Lower lobe of right lung (tissue), 2 donors: Measurements from ENCODE around the gene PKIG. TPM values are rescaled to one million over a fixed set of nuclear protein-coding genes. Genes with fewer than 3 reads are reported as not detected.

Experiments
- ATAC-seq, 2 donors: fragments of 200-7000 bp; cut with Tn5 transposase; one replicate each; pipeline ENCODE4 v1.9.1; 2020 to 2022; ENCODE audit warnings: mild to moderate bottlenecking in 2 of 2, moderate library complexity in 2 of 2
- DNase-seq: peaks from one replicate; pipeline ENCODE4 v3.0.0-alpha.2; 2020
- H3K27ac ChIP-seq: fragments of 200-600 bp; one replicate; pipeline ENCODE4 v1.8.0; 2022
- H3K27me3 ChIP-seq: fragments of 200-600 bp; one replicate; pipeline ENCODE4 v1.8.0; 2022; ENCODE audit warnings: low read depth
- H3K36me3 ChIP-seq: fragments of 200-600 bp; one replicate; pipeline ENCODE4 v1.8.0; 2022; ENCODE audit warnings: mild to moderate bottlenecking
- H3K4me1 ChIP-seq: fragments of 200-600 bp; one replicate; pipeline ENCODE4 v1.8.0; 2022
- H3K4me3 ChIP-seq: fragments of 200-600 bp; one replicate; pipeline ENCODE4 v1.8.0; 2022; ENCODE audit warnings: mild to moderate bottlenecking
- H3K9me3 ChIP-seq: fragments of 200-600 bp; one replicate; pipeline ENCODE4 v1.8.0; 2022
- intact Hi-C: fragments of 100-400 bp; cut with DNase I; formaldehyde crosslinking; loops from one replicate; pipeline ENCODE4 v1.11.0; 2022
- long read RNA-seq: library from polyadenylated mRNA; unstranded; transcript quantifications from one replicate; pipeline ENCODE4 v2.0.0, GENCODE V29; 2021
- total RNA-seq: library from RNA; stranded (reverse); fragmentation: NEBNext Ultra II Directional; extraction: Animal tissue kit (Norgen Biotek cat#: 25700); gene quantifications from one replicate; pipeline ENCODE4 v1.2.1, GENCODE V29; 2021
- TF ChIP-seq, protein P1 (sequence below): fragments of 200-600 bp; IDR thresholded peaks from one replicate; pipeline ENCODE4 v1.8.0; 2022; ENCODE audit warnings: antibody characterized with exemption, mild to moderate bottlenecking
- donor health status: DM: no; HTN: yes; CAD: no; lungs with severe emphysema.

Gene PKIG
- total RNA-seq, result 61.6 TPM
- long read RNA-seq, transcript PKIG-206 (5 exons, 1,338 nt), result minor isoform, 5 of 87 reads
- long read RNA-seq, transcript PKIG-207 (4 exons, 1,191 nt), result minor isoform, 26 of 87 reads
- long read RNA-seq, transcript PKIG-202 (4 exons, 1,180 nt), result major isoform, 40 of 87 reads
- long read RNA-seq, partial matches to known transcripts, result 7 of 87 reads
- long read RNA-seq, other reads (novel, unspliced or antisense), result 9 of 87 reads

DNA sequence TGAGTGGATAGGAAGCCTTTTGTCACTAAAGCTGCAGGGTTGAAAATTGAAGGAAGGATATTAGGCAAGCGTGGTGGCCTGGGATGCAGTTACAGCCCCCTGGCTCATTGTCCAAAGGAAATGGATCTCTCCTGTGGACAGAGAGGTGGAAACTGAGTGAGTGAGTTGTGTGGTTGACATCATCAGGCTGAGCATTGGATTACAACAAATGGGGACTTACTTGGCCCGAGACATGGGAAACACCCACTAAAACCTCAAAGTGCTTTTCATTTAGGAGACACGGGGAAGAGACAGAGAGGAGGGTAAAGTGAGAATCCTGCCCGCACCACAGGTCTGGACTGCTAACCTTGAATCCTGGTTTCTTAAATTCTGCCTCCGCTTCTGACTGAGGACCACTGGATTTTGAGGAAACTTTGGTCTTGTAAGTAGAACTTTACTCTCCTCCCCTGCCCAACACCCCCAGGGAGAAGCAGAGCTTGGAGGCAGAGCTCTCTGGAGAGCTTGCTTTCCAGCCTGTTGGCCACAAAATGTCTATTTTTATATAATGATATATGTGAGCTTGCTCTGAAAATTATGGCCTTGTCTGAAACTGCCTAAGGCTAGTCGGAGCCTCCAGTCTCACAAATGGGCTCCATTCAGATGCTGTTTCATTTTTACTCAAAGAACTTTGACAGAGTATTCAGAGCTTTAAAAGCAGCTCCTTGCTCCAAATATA lies at the start of gene PKIG:
PKIG (plus strand) TSS at position 269 of the 715 bp plus-strand sequence. CDS start 31,978 bp downstream, outside the sequence.
- H3K4me1 ChIP-seq, result peaks cover 59% of the 10 kb centered on the region
- peak; percentile 64 to 68 for ATAC-seq

DNA sequence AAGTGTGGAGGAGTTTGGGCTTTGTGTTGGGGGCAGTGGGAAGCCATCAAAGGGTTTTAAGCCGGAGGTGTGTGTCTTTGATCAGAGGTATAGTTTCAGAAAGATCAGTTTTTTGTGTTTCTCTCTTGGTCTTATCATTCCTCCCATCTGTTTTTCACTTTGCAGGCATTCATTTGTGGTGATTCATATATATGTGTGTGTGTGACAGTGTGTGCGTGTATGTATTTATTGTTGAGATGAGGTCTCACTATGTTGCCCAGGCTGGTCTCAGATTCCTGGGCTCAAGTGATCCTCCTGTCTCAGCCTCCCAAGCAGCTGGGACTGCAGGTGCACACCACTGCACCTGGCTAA lies 49.4 kb upstream of the PKIG start:
- no peaks in the 10 kb centered on the region for H3K27me3 ChIP-seq
- ATAC-seq (no peak), DNase-seq (no peak)
- H3K27ac ChIP-seq, result peak overlapping the region; percentile 82
- intact Hi-C loops, result no loop called here
- H3K9me3 ChIP-seq, result no peaks in the 10 kb centered on the region
- no peaks in the 10 kb centered on the region for H3K36me3 ChIP-seq
- peaks cover 16% of the 10 kb centered on the region for H3K4me1 ChIP-seq
- H3K4me3 ChIP-seq, result peak overlapping the region; percentile 89
- TF ChIP-seq, protein P1, sequence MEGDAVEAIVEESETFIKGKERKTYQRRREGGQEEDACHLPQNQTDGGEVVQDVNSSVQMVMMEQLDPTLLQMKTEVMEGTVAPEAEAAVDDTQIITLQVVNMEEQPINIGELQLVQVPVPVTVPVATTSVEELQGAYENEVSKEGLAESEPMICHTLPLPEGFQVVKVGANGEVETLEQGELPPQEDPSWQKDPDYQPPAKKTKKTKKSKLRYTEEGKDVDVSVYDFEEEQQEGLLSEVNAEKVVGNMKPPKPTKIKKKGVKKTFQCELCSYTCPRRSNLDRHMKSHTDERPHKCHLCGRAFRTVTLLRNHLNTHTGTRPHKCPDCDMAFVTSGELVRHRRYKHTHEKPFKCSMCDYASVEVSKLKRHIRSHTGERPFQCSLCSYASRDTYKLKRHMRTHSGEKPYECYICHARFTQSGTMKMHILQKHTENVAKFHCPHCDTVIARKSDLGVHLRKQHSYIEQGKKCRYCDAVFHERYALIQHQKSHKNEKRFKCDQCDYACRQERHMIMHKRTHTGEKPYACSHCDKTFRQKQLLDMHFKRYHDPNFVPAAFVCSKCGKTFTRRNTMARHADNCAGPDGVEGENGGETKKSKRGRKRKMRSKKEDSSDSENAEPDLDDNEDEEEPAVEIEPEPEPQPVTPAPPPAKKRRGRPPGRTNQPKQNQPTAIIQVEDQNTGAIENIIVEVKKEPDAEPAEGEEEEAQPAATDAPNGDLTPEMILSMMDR, result no peak

More for the DNA sequence above, at the start of gene PKIG:
- no peak for DNase-seq
- H3K9me3 ChIP-seq, result no peaks in the 10 kb centered on the region
- intact Hi-C loops, result loop anchor here (10.0 kb wide), 1 partner anchor 58 kb away; the partner anchor contains the start of gene SERINC3
- H3K27me3 ChIP-seq, result no peaks in the 10 kb centered on the region
- TF ChIP-seq, protein P1, result no peak
- H3K27ac ChIP-seq, result peak within 1 kb of the TSS; percentile 81
- peak within 1 kb of the TSS; percentile 53 for H3K4me3 ChIP-seq
- H3K36me3 ChIP-seq, result no peaks in the 10 kb centered on the region

DNA sequence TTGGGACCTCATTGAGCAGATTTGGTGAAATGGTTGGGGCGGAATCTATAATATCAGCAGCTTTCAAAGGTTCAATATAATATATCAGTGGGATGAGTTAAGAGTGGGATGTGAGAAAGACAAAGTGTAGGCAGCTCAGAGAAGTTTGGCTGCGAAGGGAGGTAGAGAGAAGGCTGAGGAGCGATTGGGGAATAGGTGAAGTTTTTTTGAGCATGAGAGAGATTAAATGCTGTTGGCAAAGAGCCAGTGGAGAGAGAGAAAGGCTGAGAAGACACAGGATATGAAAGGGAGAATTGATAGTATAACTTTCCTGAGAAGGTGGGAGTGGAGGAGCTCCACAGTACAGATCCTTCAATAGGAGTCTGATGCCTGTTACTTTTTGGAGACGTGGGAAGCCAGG lies 48.5 kb upstream of the PKIG start:
- Histone ChIP-seq H3K4me1 (peaks cover 16% of the 10 kb centered on the region), H3K27me3 (no peaks in the 10 kb centered on the region), H3K36me3 (no peaks in the 10 kb centered on the region), H3K27ac (no peak overlapping the region), H3K4me3 (no peak overlapping the region), H3K9me3 (no peaks in the 10 kb centered on the region)
- TF ChIP-seq, protein P1, result no peak
- DNase-seq (no peak), ATAC-seq (no peak)
- intact Hi-C loops, result no loop called here

DNA sequence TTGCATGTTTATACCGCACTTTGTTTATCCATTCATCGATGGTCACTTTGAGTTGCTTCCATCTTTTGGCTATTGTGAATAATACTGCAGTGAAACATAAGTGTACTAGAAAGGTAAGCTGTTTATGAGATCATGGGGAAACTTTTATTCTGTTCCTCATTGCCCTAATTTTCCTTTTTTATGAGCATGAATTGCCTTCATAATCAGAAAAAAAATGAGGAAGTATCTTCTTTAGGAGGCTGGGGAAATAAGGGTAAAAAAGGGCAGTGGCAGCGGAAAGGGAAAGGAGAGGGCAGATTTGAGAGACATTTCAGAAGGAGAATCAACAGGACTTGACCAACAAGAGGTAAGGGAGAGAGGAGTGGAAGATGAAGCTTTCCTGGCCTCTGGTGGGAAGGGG lies 46.2 kb upstream of the PKIG start:
- peaks cover 22% of the 10 kb centered on the region for H3K4me1 ChIP-seq
- no peak for DNase-seq

DNA sequence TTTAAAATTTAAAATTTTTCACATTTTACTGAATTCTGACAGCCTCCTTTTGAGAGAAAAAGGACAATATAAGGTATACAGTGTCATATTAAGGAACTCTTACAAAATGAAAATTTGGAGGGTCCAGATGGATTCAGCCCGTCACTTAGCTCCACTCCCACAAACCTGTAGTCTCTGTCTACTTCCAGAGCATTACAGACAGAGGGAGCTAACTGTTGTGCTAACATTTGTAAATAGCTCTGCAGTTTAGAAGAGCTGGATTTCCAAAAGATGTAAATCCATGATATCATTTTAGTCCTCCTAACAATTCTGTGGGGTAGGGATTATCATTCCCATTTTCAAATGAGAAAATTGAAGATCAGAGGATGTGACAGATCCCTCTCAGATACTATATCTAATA lies 44.4 kb upstream of the PKIG start:
- no peak for DNase-seq
- intact Hi-C loops, result no loop called here
- Histone ChIP-seq H3K9me3 (no peaks in the 10 kb centered on the region), H3K27ac (no peak overlapping the region), H3K4me3 (no peak overlapping the region), H3K4me1 (peaks cover 29% of the 10 kb centered on the region), H3K36me3 (no peaks in the 10 kb centered on the region), H3K27me3 (no peaks in the 10 kb centered on the region)
- no peak for ATAC-seq
- TF ChIP-seq, protein P1, result no peak

More for the DNA sequence above, 46.2 kb upstream of the PKIG start:
- H3K4me3 ChIP-seq, result no peak overlapping the region
- H3K36me3 ChIP-seq, result no peaks in the 10 kb centered on the region
- no peaks in the 10 kb centered on the region for H3K9me3 ChIP-seq
- TF ChIP-seq, protein P1, result no peak
- intact Hi-C loops, result no loop called here
- H3K27ac ChIP-seq, result no peak overlapping the region
- ATAC-seq, result no peak
- no peaks in the 10 kb centered on the region for H3K27me3 ChIP-seq
